Thyroid gland (tissue), 4 donors: ENCODE measurements around the gene CTDP1.

Source experiments
- POLR2A ChIP-seq, 2 donors: fragments of 450-650 bp; IDR thresholded peaks; one replicate each; pipeline ENCODE4 v1.6.1; 2017; ENCODE audit warnings: antibody characterized with exemption in 2 of 2, mild to moderate bottlenecking in 2 of 2, moderate library complexity in 1 of 2
- TF ChIP-seq, protein P1 (sequence below), 6 experiments: fragments of 200-600 bp in 3 of 6; fragments of 450-650 bp in 3 of 6; sonication (generic) in 3 of 6; IDR thresholded peaks; one replicate each; pipeline ENCODE4 v1.5.1; 2016 to 2019; ENCODE audit warnings: antibody characterized with exemption in 6 of 6, mild to moderate bottlenecking in 2 of 6, inconsistent platforms in 1 of 6, moderate library complexity in 1 of 6

DNA sequence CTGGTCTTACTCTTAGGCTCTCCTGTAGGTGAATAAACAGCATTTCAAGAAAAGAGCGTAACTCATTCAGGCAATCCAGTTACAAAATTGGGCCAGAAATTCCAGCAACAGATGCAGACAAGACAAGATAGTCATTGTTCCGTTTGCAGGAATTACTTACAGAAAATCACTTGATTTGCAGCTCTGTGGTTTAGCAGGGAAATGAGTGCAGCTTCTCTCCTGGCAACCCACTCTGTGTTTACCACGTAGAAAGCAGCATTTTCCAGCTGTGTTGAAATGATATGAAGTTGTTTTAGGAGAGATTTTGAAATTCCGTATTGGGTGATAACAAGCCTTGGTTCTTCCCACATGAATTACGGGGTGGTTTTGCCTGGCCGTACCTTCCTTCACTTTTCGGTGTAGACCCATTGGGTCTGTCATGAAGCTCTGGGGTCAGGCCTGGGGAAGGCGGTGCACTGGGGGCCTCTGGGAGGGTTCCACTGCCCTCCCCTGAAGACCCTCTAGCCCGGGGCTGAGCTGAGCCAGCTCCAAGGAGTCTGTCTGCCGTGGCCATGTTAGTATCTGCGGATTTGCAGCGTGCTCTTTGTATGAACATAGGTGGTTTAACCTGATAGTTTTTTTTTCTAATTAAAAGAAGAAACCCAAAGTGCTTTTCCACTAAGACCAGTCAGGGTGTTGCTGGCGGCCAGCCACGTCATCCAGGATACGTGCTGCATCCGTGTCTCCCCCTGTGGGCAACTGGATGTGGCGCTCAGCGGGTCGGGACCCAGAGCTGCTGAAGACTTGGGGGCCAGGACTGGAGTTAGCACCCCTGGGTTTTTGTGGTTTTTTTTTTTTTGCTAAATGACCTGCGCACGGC lies 59.2 kb downstream of the CTDP1 start:
- TF ChIP-seq POLR2A (IDR thresholded peaks at IDR 0.05), result no peak
- TF ChIP-seq, protein P1, sequence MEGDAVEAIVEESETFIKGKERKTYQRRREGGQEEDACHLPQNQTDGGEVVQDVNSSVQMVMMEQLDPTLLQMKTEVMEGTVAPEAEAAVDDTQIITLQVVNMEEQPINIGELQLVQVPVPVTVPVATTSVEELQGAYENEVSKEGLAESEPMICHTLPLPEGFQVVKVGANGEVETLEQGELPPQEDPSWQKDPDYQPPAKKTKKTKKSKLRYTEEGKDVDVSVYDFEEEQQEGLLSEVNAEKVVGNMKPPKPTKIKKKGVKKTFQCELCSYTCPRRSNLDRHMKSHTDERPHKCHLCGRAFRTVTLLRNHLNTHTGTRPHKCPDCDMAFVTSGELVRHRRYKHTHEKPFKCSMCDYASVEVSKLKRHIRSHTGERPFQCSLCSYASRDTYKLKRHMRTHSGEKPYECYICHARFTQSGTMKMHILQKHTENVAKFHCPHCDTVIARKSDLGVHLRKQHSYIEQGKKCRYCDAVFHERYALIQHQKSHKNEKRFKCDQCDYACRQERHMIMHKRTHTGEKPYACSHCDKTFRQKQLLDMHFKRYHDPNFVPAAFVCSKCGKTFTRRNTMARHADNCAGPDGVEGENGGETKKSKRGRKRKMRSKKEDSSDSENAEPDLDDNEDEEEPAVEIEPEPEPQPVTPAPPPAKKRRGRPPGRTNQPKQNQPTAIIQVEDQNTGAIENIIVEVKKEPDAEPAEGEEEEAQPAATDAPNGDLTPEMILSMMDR (IDR thresholded peaks at IDR 0.05), result no peak
